H1 (cell line): Measurements from ENCODE around the gene RBM42. TPM values are rescaled to one million over a fixed set of nuclear protein-coding genes. Genes with fewer than 3 reads are reported as not detected.

ENCODE experiments used
- CTCF ChIA-PET: fragments of 300-600 bp; sonication (Branson Sonifier 250); formaldehyde crosslinking; loops from one replicate; lab custom pipeline; 2021; ENCODE audit not compliant: partially characterized antibody; lab: Charles Lee
- POLR2A ChIA-PET: fragments of 300-600 bp; sonication (Branson Sonifier 250); formaldehyde crosslinking; loops from one replicate; lab custom pipeline; 2021; ENCODE audit warnings: inconsistent platforms; ENCODE audit not compliant: partially characterized antibody; lab: Charles Lee
- DNase-seq, 2 experiments: peaks; one replicate each; pipeline versions ENCODE4 v3.0.0 to v3.0.0-alpha.2; 2010 to 2022; ENCODE audit warnings: low spot score in 2 of 2, low read depth in 1 of 2, mixed read lengths in 1 of 2
- FAIRE-seq: peaks from 2 replicates; lab custom pipeline; 2011; peaks lifted over from hg19 to GRCh38; lab: Jason Lieb, UNC
- H2AFZ ChIP-seq: 2 replicates; pipeline ENCODE4 v1.8.1; 2012; ENCODE audit warnings: low read length, inconsistent platforms
- H2AK5ac ChIP-seq: 2 replicates; pipeline ENCODE4 v1.6.1; 2013; ENCODE audit warnings: low read depth, low read length
- H2BK120ac ChIP-seq: replicated peaks from 2 replicates; pipeline ENCODE3; 2013; ENCODE audit warnings: low read depth, low read length, inconsistent platforms
- H2BK12ac ChIP-seq: 2 replicates; pipeline ENCODE4 v1.6.1; 2013; ENCODE audit warnings: low read depth, low read length
- H2BK15ac ChIP-seq: 2 replicates; pipeline ENCODE4 v1.6.1; 2013; ENCODE audit warnings: low read length
- H2BK20ac ChIP-seq: 2 replicates; pipeline ENCODE4 v1.6.1; 2013; ENCODE audit warnings: low read length
- H2BK5ac ChIP-seq: 2 replicates; pipeline ENCODE4 v1.6.1; 2013; ENCODE audit warnings: low read depth, low read length
- H3K14ac ChIP-seq: 2 replicates; pipeline ENCODE4 v1.6.1; 2013; ENCODE audit warnings: inconsistent platforms; ENCODE audit not compliant: insufficient read length
- H3K18ac ChIP-seq: 2 replicates; pipeline ENCODE4 v1.6.1; 2013; ENCODE audit warnings: low read length; ENCODE audit errors: extremely low read depth
- H3K23ac ChIP-seq: 2 replicates; pipeline ENCODE4 v1.6.1; 2013; ENCODE audit warnings: inconsistent platforms; ENCODE audit not compliant: insufficient read length
- H3K23me2 ChIP-seq: 2 replicates; pipeline ENCODE4 v1.6.1; 2013; ENCODE audit warnings: low read depth, low read length
- H3K27ac ChIP-seq: 2 replicates; pipeline ENCODE4 v1.6.1; 2011; ENCODE audit warnings: low read depth, low read length, inconsistent platforms
- H3K27me3 ChIP-seq, 4 experiments: replicated peaks in 1 of 4; 1 replicate in 1 of 4; 2 replicates in 3 of 4; pipeline versions ENCODE4 v1.6.1 to v1.8.1; 2011 to 2013; ENCODE audit warnings: low read length in 3 of 4, mild to moderate bottlenecking in 3 of 4, inconsistent platforms in 2 of 4, mixed read lengths in 2 of 4, moderate library complexity in 1 of 4; ENCODE audit not compliant: control insufficient read depth in 3 of 4, insufficient read depth in 3 of 4; ENCODE audit errors: extremely low read depth in 1 of 4
- H3K36me3 ChIP-seq, 4 experiments: 2 replicates each; pipeline versions ENCODE4 v1.6.1 to v1.8.1; 2011 to 2013; ENCODE audit warnings: mild to moderate bottlenecking in 4 of 4, low read length in 3 of 4, moderate library complexity in 2 of 4, control low read depth in 1 of 4, inconsistent platforms in 1 of 4; ENCODE audit not compliant: insufficient read depth in 4 of 4, control insufficient read depth in 2 of 4
- H3K4ac ChIP-seq: replicated peaks from 2 replicates; pipeline ENCODE3; 2013; ENCODE audit warnings: low read length, low read depth, mixed read lengths, inconsistent platforms; ENCODE audit not compliant: insufficient read length
- H3K4me1 ChIP-seq, 4 experiments: replicated peaks in 1 of 4; 1 replicate in 1 of 4; 2 replicates in 3 of 4; pipeline versions ENCODE4 v1.6.1 to v1.8.1; 2011 to 2013; ENCODE audit warnings: low read length in 3 of 4, inconsistent platforms in 2 of 4, mixed read lengths in 1 of 4; ENCODE audit not compliant: insufficient read depth in 4 of 4, control insufficient read depth in 3 of 4
- H3K4me2 ChIP-seq, 2 experiments: 2 replicates each; pipeline versions ENCODE4 v1.6.1 to v1.8.1; 2011 to 2013; ENCODE audit warnings: low read depth in 2 of 2, low read length in 2 of 2, control low read depth in 1 of 2, inconsistent platforms in 1 of 2, mild to moderate bottlenecking in 1 of 2; ENCODE audit not compliant: insufficient read depth in 1 of 2
- H3K4me3 ChIP-seq, 4 experiments: fragments of 200-600, 300-600 bp in 1 of 4; sonication (generic), shearing (Covaris generic), sonication (Bioruptor Twin) in 1 of 4; 2 replicates each; pipeline versions ENCODE4 v1.5.1 to v1.8.1; 2011 to 2016; ENCODE audit warnings: low read length in 4 of 4, low read depth in 3 of 4, control low read depth in 2 of 4, inconsistent platforms in 2 of 4, mild to moderate bottlenecking in 2 of 4, mixed read lengths in 1 of 4, moderate library complexity in 1 of 4; ENCODE audit not compliant: insufficient read depth in 2 of 4; ENCODE audit errors: extremely low read depth in 1 of 4
- H3K56ac ChIP-seq: replicated peaks from 2 replicates; pipeline ENCODE3; 2013; ENCODE audit warnings: low read depth, mild to moderate bottlenecking, mixed read lengths, low read length, inconsistent platforms; ENCODE audit not compliant: insufficient read length
- H3K79me1 ChIP-seq: 2 replicates; pipeline ENCODE4 v1.6.1; 2013; ENCODE audit warnings: low read depth, low read length, control low read depth
- H3K79me2 ChIP-seq, 2 experiments: 2 replicates each; pipeline versions ENCODE4 v1.6.1 to v1.8.1; 2012 to 2013; ENCODE audit warnings: low read length in 2 of 2, mild to moderate bottlenecking in 2 of 2, inconsistent platforms in 1 of 2; ENCODE audit not compliant: insufficient read depth in 2 of 2, control insufficient read depth in 1 of 2
- H3K9ac ChIP-seq, 4 experiments: replicated peaks in 1 of 4; 1 replicate in 1 of 4; 2 replicates in 3 of 4; pipeline versions ENCODE4 v1.6.1 to v1.8.1; 2011 to 2013; ENCODE audit warnings: low read depth in 3 of 4, low read length in 3 of 4, control low read depth in 2 of 4, mild to moderate bottlenecking in 2 of 4, moderate library complexity in 2 of 4, inconsistent platforms in 1 of 4; ENCODE audit errors: extremely low read depth in 1 of 4
- H3K9me3 ChIP-seq, 2 experiments: 2 replicates each; pipeline versions ENCODE4 v1.6.1 to v1.8.1; 2012 to 2013; ENCODE audit warnings: mild to moderate bottlenecking in 2 of 2, moderate library complexity in 2 of 2, control low read depth in 1 of 2, inconsistent platforms in 1 of 2, low read depth in 1 of 2, low read length in 1 of 2, mixed read lengths in 1 of 2; ENCODE audit not compliant: insufficient read depth in 2 of 2
- H4K20me1 ChIP-seq, 2 experiments: replicated peaks in 1 of 2; 2 replicates each; pipeline versions ENCODE3 to v1.8.1; 2011 to 2013; ENCODE audit warnings: inconsistent platforms in 2 of 2, low read length in 2 of 2, mild to moderate bottlenecking in 1 of 2; ENCODE audit not compliant: insufficient read depth in 2 of 2, control insufficient read depth in 1 of 2
- H4K5ac ChIP-seq: 2 replicates; pipeline ENCODE4 v1.6.1; 2013; ENCODE audit warnings: low read length, low read depth, mixed read lengths, inconsistent platforms; ENCODE audit not compliant: insufficient read length
- H4K8ac ChIP-seq: 2 replicates; pipeline ENCODE4 v1.8.0; 2013; ENCODE audit warnings: mild to moderate bottlenecking, moderate library complexity, low read length, inconsistent platforms; ENCODE audit not compliant: insufficient read depth; ENCODE audit errors: extremely low read depth
- H4K91ac ChIP-seq: replicated peaks from 2 replicates; pipeline ENCODE3; 2013; ENCODE audit warnings: low read length, mixed read lengths, inconsistent platforms; ENCODE audit not compliant: insufficient read length
- NANOG ChIP-seq: IDR thresholded peaks from 2 replicates; pipeline ENCODE4 v1.6.1; 2011; ENCODE audit warnings: low read length, low read depth, mild to moderate bottlenecking, inconsistent platforms; ENCODE audit not compliant: insufficient read depth, poor library complexity, severe bottlenecking
- RAD21 ChIP-seq, 2 experiments: IDR thresholded peaks in 1 of 2; conservative IDR thresholded peaks in 1 of 2; 2 replicates each; pipeline ENCODE4 v1.6.1; 2011; ENCODE audit warnings: low read depth in 2 of 2, low read length in 2 of 2, improper control_type of control experiment in 1 of 2, inconsistent platforms in 1 of 2, mild to moderate bottlenecking in 1 of 2, moderate library complexity in 1 of 2
- WGBS, 2 experiments: shearing (Covaris generic) in 1 of 2; methylation state at CpG; one replicate each; pipeline versions ENCODE4 v1.1.6 to v1.1.7; 2013 to 2015; ENCODE audit warnings: low lambda C conversion rate in 2 of 2, mixed read lengths in 2 of 2, inconsistent platforms in 1 of 2, low coverage in 1 of 2, missing lambda C conversion rate in 1 of 2; ENCODE audit not compliant: insufficient replicate concordance in 2 of 2, insufficient coverage in 1 of 2, insufficient read length in 1 of 2; ENCODE audit errors: extremely low coverage in 1 of 2, missing lambda C conversion rate in 1 of 2; 5-methylcytosine and 5-hydroxymethylcytosine counted together
- polyA plus RNA-seq, 7 experiments: library from polyadenylated mRNA; depleted of rRNA in 3 of 7; stranded (reverse) in 5 of 7; unstranded in 2 of 7; fragments of >200 nt in 5 of 7; fragments of 200-250 nt in 2 of 7; gene quantifications; 1 replicate in 5 of 7; 2 replicates in 1 of 7; 4 replicates in 1 of 7; pipeline versions ENCODE4 v1.2.1 to v1.2.3, GENCODE V29; 2011 to 2013; ENCODE audit warnings: missing spikeins in 2 of 7, mixed read lengths in 2 of 7
- total RNA-seq: library from RNA; stranded (reverse); fragmentation: NEBNext Ultra II Directional; extraction: Animal tissue kit (Norgen Biotek cat#: 25700); gene quantifications from 2 replicates; pipeline ENCODE4 v1.2.1, GENCODE V29; 2021
- TF ChIP-seq, protein P1 (sequence below), 3 experiments: IDR thresholded peaks; 1 replicate in 2 of 3; 2 replicates in 1 of 3; pipeline versions ENCODE4 v1.5.1 to v1.6.1; 2011; ENCODE audit warnings: low read length in 3 of 3, mild to moderate bottlenecking in 3 of 3, inconsistent platforms in 2 of 3, low read depth in 1 of 3, moderate library complexity in 1 of 3; ENCODE audit not compliant: insufficient read depth in 1 of 3; ENCODE audit errors: control extremely low read depth in 1 of 3

RBM42 gene
- total and polyA plus RNA-seq, 2 of the 8 experiments (the other 6 are each of a cell fraction or from before 2014, with no cell fraction given), result 59.8 to 80.8 TPM

DNA sequence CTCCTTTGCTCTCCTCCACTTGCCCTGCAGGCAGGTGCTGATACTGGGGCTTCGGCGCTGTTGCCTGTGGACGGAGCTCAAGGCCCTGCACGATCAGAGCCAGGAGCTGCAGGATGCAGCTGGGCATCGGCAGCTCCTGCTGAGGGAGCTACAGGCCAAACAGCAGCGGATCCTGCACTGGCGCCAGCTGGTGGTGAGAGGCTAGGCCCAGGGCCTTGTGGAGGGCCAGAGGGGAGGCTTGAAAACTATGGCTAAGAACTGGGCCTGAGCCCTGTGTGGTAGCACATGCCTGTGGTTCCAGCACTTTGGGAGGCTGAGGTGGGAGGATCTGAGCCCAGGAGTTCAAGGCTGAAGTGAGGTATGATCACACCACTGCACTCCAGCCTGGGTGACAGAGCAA is 10.0 kb upstream of the RBM42 start:
- Histone ChIP-seq H3K79me2 (no peaks in the 10 kb centered on the region), H3K4ac (no peak overlapping the region), H3K23ac (no peak overlapping the region), H3K56ac (no peak overlapping the region), H2BK20ac (no peak overlapping the region), H2BK15ac (no peak overlapping the region), H4K8ac (no peak overlapping the region), H3K36me3 (peaks cover 4 to 15% (median 8%) of the 10 kb centered on the region in 4 experiments; a peak in 5 of 8 replicates), H3K27me3 (no peaks in the 10 kb centered on the region), H3K4me3 (no peak overlapping the region), H2BK5ac (no peak overlapping the region), H4K20me1 (peaks cover 0 to 5% of the 10 kb centered on the region in 2 experiments), H3K23me2 (no peaks in the 10 kb centered on the region), H3K4me2 (no peak overlapping the region), H3K27ac (no peak overlapping the region), H2BK120ac (no peak overlapping the region), H3K9me3 (no peaks in the 10 kb centered on the region), H3K18ac (no peak overlapping the region), H2BK12ac (no peak overlapping the region), H2AFZ (no peak overlapping the region), H4K5ac (no peak overlapping the region), H3K4me1 (no peaks in the 10 kb centered on the region), H2AK5ac (no peak overlapping the region), H3K79me1 (no peaks in the 10 kb centered on the region), H3K9ac (no peak overlapping the region), H3K14ac (no peak overlapping the region), H4K91ac (no peak overlapping the region)
- FAIRE-seq (no peak), DNase-seq (peak in 1 of 2 experiments; percentile 45)
- WGBS, 2 experiments, result 81% methylated on average over 7 of the region's 7 CpGs; no CpG with 5 or more reads in 1 of the 2 experiments
- ChIA-PET CTCF (interaction anchor here (0.6 to 1.0 kb wide), 5 partner anchors 48 to 111 kb away, joined by 3 read pairs; no protein-coding TSS in a partner anchor), POLR2A (interaction anchor here (0.7 to 1.7 kb wide), 6 partner anchors 8 to 63 kb away, joined by 3 to 6 read pairs (median 5); partner anchors contain the start of gene COX6B1)
- peak; percentile 29 to 51; a peak in 3 of 4 replicates for TF ChIP-seq RAD21 (IDR thresholded peaks at IDR 0.05 in 1 of 2, conservative IDR thresholded peaks at IDR 0.05 in 1 of 2; ENCODE audit: low read depth in 2 of 2, low read length in 2 of 2)
- TF ChIP-seq, protein P1, sequence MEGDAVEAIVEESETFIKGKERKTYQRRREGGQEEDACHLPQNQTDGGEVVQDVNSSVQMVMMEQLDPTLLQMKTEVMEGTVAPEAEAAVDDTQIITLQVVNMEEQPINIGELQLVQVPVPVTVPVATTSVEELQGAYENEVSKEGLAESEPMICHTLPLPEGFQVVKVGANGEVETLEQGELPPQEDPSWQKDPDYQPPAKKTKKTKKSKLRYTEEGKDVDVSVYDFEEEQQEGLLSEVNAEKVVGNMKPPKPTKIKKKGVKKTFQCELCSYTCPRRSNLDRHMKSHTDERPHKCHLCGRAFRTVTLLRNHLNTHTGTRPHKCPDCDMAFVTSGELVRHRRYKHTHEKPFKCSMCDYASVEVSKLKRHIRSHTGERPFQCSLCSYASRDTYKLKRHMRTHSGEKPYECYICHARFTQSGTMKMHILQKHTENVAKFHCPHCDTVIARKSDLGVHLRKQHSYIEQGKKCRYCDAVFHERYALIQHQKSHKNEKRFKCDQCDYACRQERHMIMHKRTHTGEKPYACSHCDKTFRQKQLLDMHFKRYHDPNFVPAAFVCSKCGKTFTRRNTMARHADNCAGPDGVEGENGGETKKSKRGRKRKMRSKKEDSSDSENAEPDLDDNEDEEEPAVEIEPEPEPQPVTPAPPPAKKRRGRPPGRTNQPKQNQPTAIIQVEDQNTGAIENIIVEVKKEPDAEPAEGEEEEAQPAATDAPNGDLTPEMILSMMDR (IDR thresholded peaks at IDR 0.05; ENCODE audit: control extremely low read depth in 1 of 3, insufficient read depth in 1 of 3, low read depth in 1 of 3, low read length in 3 of 3), result peak; percentile 50 to 55 (median 54)
- no peak for TF ChIP-seq NANOG
